Fibroblast of peridontal ligament (primary cell): Measurements from ENCODE around the gene CAMTA1.

Source experiments
- DNase-seq: peaks from one replicate; pipeline ENCODE4 v3.0.0-alpha.2; 2010; ENCODE audit errors: extremely low read depth

CAMTA1 gene

DNA sequence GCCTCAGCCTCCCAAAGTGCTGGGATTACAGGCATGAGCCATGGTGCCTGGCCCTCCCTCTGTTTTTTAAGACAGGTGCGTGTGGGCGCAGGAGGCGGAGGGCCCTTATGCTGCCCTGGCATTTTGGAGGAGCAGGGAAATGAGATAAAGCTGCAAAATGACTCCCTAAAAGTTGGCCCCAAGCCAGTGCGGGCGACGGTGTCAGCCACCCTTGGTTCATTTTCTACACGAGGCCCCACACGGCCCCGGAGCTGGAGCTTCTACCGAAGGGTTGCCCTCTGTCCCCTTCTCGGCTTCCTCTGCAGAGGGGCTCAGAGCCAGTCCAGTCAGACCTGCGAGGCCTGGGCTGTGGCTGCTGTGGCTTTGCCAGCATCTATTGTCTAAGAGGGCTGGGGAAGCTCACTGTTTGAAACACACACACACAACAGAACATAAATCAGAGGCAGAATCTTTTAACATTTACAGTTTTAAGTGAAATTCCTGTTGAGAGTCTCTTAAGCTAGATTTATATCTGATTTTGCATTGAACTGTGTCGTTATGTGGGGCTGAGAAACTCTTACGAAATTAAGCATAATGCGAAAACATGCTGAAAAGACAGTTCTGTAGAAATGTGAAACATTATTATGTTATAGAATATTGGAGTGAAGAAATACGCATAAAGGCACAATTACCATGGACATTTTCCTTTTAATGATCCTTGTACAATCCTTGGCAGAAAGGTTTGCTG is 255.9 kb downstream of the CAMTA1 start:
- no peak for DNase-seq

DNA sequence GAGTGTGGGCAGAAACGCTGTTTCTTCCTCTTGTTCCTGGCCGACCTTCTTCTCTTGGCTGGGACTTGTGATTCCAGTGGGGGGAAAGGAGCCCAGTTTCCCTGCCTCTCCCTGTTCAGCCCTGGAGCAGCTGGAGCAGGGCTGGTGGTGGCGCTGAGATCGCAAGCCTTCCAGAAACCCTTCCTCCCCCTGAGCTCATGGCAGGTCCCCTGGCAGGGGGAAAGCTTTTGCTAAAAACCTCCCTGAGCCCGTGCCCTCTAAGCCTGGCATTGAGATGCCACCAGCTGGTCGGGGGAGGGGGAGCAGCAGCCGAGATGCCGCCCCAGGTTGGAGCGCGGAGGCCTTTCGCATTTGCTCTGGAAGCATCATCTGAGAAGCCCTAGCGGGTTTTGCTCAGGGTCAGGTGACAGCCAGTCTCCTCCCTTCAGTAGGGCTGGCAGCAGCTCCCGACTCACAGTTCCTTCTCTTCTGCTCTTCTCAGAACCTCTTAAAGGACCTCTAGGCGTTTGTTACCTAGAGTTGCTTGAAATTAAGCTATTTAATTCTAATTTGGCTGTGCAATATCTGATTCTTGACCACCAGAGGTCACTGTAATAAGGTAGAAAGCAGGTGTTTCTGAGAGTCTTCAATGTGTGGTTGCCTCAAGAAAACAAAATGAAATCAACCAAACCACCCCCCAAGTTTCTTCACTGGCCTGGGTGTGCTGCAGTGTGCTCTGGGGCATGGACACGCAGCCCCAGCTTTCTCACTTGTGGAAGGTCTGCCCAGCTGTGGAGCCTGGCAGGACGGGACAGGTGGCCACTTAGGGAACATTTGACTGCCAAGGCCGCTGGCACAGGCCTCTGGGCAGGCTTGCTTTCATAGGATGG is 257.3 kb downstream of the CAMTA1 start:
- DNase-seq, result peak; percentile 48

DNA sequence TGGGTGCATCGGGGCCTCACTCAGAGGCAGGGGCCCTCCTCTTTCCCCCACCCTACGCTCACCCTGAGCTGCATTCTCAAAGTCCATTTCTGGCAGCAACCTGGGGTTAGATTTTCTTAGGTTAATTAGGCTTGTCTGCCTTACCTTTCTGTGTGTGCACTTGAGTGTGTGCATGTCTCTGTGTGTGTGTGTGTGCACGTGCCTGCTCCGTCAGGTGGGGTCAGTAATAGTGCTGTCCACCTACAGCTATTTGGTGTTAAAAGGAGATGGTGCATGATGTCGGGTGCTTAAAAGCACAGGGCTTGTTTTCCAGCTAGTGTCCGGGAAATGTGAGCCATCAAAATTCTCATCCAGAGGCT is 257.9 kb downstream of the CAMTA1 start:
- DNase-seq, result no peak

DNA sequence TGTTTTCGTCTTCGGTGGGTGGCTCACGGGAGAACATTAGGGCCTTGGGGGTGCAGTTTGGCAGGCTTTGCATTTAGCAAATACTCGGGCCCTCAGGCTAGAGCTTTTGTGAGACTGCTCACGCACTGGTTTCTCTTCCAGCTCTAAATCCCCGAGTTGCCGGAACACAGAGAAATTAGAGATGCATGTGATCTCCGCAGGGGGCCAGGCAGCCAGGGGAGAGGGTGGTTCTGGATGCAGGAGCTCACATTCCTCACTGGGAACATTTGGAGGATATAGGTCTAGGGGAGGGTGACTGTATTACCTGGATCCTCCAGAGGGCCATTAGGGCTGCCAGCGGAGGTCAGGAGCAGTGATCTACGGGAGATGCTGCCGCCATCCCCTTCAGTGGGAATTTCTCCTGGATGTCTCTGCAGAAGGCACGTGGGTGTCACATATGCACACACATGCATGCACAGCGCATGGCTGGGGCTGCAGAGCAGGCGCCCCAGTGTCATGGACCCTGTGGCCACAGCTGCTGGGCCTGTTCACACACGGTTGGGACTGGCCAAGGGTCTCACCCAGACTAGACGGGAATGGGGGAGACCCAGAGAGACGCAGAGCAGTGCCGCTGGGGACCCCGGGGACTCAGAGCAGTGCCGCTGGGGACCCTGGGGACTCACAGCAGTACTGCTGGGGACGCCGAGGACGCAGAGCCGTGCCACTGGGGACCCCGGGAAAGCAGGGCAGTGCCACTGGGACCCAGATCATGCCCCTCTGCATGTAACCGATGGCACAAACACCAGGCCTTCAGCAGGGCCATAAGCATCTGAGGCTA is 258.7 kb downstream of the CAMTA1 start:
- DNase-seq, result no peak

DNA sequence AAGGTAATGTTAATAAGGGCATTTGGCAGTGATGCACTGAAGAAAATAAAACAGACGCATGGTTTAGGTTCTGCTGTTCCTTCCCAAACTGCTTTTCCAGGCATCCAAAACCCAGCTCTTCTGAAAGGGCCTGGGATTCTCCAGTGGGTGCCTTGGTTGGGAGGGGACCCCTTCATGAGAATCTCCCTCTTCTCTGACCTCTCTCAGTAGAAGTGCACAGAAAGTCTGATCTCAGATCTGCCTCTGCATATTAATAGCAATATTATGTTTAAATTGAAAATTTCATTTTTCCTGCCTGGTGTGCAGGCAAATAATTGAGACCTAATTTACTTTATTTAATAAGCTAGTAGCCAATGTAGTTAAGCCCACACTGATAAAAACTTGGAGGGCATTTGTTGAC is 260.6 kb downstream of the CAMTA1 start:
- no peak for DNase-seq

DNA sequence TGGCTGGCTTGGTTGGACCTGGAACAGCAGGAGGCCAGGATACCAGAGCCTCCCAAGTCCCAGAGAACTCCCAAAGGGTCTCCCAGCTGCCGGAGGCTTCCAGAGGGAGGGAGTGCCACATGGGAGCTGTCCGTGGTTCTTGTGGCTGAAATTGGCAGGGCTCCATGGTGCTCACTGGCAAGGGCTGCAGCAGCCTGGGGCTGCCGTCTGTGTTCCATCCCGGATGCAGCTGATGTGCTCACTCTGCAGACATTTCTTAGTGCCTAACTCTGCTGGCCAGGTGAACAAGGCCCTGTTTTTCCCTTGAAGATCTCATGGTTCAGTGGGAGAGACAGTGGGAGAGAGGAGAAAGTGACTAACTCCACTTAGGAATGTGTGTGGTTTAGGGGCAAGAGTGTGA is 261.1 kb downstream of the CAMTA1 start:
- DNase-seq, result peak; percentile 48

DNA sequence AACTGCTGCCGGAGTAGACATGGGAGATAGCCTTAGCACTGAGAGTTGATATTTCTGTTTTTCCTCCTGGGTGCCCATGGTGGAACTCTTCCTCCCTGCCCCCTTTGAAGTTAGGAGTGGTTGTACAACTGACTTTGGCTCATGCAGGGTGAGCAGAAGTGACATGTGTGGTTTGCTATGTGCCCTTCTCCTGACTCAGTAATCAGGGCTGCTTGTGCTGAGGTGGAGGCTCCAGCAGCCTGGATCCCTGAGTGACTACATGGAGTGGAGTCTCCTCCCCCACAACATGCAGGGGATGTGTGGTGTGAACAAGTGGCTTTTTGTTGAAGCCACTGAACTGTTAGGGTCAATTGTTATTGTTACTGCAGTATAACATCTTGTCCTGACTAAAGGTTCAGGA is 261.6 kb downstream of the CAMTA1 start:
- DNase-seq, result no peak

DNA sequence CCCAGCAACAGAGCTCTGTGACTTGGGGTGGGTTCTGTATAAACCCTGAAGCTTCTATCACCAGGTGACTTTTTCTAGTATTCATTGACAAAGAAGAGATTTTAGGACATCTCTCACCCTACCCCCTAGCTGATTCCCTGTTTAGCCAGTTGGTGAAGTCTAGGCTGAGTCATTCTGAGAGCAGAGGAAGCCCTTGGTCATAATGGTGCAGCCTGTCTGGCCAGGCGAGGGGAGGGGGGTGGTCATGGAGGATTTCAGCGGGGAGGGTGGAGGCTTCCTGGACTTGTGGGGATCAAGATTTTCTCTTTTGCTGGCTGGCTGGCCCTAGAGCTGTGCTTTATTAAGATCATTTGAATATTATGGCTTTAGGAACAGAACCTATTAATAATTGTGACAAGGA is 262.6 kb downstream of the CAMTA1 start:
- DNase-seq, result no peak

DNA sequence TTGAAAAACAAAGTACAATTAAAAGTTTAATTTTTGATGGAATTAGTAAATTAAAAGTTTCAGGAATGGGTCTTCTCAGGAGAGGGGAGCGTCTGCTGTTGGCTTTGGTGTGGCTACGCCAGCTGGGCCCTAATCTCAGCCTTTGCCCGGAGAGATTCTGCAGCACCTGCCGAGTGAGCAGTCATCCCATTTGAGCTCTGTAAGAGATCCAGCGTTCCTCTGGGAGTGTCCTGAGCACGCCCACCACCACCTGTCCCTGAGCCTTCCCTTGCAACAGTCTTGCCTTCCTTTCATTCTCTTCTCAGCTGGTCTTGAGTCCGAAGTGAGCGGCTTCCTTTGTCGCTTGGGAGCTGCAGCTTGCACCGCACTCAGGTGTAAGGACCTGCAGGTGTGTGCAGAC is 263.1 kb downstream of the CAMTA1 start:
- DNase-seq, result no peak

DNA sequence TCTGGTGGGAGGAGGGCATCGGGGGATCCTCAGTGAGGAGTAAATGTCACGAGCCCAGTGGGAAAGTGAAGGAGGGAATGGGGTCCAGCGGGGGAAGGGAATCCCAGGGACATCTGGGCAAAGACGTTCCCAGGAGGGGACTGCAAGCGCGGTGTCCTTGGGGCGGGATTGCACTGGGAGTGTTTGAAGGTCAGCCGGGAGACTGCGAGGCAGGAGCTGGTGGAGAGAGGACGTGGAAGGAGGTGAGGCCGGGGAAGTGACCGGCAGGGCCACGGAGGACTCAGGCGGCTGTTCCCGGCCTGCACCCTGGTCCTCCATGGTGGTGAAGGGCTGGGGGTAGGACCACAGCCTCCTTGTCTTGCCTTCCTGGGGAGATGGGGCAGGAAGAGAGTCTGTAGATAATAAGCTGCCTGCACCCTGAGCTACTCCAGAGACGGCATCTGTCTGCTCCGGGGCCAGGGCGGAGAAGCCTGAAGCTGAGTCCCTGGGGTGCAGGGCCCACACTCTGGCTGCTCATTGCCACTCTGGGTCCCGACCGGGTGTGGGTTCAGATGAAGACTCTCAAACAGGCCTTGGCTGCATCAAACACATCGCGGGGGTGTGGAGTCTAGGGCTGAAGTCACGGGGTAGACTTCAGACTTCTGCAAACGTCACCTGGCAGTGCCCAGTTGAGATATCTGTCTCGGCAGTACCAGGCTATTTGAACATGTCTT is 264.8 kb downstream of the CAMTA1 start:
- DNase-seq, result no peak

DNA sequence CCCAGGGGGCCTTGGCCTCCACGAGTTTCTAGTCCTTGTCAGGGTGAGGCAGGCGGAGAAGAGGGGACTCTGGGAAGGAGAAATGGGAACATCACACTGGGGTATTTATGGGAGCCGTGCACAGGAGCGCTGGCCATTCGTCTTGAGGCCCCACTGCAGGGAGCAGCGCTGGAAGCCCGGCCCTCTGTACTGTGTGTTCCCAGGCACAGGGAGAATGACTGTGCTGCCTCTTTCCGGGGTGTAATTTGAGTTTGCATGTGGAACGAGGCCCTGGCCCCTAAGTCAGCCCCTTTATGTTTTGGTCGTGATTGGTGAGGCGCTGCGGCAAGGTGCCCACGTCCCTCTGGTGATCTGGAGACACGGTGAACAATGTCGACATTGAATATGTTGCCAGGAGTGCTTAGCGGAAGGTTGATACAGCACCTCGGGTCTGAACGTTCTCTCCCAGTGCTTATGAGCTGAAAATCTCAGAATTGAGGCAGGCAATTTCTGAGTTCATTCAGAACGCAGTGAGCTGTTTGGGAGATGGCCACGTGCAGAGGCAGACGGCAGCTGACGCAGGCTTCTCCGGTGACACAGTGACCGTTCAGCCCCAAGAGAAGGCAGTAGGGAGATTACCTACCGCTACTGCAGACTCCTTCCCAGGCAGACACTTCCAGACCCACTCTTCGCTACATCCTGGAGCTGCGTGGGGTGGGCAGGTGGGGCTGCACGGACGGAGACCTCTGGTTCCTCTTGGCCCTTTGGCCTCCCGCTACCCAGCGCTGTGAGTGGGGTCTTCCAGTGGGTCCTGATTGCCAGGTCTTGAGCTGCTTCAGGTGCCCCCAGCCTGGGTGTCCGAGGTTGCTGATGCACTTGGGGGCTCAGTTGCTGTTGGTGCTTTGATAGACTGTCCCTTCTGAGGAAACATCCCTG is 265.8 kb downstream of the CAMTA1 start:
- DNase-seq, result no peak

DNA sequence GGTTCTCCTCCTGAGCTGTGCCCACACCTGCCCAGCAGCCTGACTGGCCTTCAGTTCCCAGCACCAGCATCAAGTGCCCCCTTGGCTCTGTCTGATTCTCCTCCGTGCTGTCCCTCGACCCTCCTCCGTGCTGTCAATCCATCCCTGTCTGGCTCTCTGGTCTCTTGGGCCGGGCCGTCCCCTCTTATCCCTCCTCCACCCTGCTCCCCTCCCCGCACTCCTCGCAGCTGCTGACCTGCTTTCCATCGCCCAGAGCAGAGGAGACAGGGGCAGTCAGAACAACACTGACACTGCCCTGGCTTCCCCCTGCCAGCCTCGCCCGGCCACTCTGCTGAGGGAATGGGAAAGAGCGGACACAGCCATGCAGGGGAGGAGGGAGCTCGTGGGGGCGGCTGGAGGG is 267.4 kb downstream of the CAMTA1 start:
- DNase-seq, result no peak

DNA sequence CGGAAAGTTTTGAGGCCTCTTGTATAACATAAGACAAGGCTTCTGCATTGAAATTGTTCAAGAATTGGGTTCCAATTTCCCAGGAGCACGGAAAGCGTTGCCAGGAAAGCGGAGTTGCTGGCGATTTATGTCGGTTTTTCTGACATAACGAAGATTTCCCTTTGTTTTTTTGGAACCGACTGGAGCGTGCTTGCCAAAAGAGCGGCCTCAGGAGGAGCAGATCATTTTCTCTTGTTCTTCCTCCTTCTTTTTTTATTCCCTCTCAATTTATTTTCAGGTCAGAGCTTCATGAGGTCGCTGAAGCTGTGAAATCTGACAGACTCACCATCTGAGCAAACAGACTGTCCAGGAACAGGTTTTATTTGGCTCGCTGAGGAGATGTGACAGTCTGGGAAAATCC is 275.5 kb downstream of the CAMTA1 start:
- DNase-seq, result no peak

DNA sequence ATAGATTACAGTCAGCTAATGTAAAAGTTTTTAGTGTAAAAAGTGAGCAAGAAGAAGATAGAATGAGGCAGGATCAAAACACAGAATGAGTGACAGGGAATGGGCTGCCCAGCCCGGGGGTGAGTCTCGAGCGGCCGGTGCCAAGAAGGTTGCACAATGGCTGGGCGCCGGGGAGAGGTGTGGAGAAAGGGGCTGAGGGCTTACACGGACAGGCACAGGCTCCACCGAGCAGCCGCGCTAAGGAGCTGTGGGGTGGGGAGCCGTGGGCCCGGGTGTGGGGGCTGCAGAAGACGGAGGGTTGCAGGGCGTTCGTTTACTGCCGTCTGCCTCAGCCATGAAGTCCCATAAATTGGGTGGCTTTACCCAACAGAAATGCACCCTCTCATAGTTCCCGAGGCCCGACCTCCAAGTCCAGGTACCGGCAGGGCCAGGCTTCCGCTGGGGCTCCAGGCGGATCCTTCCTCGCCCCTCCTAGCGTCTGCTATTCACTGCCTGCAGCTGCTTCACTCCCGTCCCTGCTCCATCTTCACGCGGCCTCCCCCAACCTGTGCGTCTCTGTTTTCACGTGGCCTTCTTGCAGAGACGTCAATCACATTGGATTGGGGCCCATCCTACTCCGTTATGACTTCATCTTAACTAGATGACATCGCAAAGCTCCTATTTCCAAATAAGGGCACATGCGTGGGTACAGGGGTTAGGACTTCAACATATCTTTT is 277.2 kb downstream of the CAMTA1 start:
- DNase-seq, result no peak

DNA sequence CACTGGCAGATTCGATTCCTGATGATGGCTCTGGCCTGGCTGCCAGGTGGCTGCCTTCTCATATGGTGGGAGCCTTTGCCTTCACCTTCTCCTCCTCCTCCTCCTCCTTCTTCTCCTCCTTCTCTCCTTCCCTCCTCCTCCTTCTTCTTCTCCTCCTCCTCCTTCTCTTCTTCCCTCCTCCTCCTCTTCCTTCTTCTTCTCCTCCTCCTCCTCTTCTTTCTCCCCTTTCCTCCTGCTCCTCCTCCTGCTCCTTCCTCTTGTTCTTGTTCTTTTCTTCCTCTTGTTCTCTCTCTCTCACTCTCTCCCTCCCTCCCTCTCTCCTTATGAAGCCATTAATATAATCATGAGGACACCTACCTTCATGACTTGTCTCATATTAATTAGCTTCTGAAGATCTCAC is 278.7 kb downstream of the CAMTA1 start:
- DNase-seq, result no peak

DNA sequence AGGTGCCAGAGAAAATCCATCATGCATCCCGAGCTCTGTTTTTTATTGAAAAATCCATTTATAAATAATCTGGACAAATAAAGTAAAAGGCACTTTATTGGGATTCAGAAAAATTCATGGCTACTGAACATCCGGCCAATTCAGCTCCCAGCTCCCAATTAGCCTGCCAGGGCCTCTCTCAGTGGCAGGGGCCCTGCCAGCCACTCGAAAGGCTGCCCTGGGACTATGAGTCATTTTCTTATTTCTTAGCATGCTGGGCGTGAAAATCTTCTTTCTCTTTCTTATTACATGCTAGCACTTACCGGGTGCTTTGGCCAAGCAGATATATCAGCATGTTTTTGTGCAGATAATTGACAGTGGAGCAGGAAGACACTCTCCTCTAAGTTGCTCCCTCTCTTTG is 283.3 kb downstream of the CAMTA1 start:
- no peak for DNase-seq

DNA sequence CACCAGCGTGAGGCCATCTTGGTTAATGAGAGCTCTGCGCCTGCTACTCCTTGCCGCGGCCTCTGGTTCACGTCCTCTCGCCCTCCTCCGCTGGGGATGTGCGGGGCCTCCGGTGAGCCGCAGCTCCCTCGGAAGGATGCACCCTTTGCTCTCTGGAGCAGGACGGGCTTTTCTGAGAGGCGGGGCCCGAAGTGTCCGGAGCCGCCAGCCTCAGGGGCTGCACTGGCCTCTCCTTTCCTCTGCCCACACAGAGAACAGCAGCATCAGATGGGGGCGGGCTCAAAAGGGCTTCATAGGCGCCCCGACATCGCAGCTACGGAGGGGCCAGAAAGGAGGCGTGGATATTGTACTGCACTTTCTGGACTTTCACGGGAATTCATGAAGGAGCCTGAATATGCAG is 284.7 kb downstream of the CAMTA1 start:
- DNase-seq, result no peak

DNA sequence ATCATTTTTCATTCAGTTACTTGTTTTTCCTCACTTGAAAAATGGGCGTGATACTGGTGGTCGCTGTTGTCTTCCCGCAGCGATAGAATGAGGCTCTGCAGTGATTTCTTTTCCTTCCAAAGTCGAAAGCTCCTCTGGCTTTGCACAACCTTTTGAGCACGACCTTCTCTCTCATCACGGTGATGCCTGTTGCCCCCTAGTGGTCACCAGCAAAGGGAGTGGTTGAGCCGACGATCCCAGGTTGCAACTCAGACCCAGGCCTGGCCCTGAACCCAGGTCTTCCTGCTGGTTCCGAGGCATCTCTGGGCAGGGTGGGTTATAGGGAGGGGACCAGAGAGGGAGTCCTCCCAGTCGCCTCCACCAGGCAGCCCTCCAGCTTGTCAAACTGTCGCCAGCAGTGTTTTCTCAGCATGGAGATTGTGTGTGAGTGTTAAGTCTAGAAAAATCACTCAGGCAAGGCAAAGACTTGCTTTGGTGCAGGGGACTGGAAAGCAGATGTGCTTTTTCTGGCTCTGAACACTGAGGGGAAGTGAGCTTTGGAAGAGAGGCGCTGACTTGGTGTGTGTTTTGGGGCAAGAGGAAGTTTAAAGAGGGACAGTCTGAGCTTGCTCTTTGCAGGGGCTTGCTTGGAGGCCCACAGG is 285.3 kb downstream of the CAMTA1 start:
- peak; percentile 68 for DNase-seq

DNA sequence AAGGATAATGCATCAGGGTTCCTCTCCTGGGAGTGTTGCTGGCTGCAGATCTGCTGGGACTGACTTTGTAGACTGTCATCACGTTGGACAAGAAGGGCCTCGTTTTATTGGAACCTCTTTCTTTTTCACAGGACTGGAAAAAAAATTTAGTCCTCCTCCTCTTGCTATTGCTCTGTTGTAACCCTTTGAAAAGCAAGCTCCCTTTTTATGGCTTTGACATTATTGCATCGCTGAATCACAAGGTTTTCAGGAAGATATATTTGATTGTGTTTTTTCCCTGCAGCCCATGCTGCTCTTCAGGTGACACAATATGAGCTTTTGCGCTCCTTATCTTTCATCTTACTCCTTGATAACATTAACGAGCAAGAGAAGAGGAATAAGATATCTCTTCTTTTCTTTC is 290.9 kb downstream of the CAMTA1 start:
- DNase-seq, result no peak

DNA sequence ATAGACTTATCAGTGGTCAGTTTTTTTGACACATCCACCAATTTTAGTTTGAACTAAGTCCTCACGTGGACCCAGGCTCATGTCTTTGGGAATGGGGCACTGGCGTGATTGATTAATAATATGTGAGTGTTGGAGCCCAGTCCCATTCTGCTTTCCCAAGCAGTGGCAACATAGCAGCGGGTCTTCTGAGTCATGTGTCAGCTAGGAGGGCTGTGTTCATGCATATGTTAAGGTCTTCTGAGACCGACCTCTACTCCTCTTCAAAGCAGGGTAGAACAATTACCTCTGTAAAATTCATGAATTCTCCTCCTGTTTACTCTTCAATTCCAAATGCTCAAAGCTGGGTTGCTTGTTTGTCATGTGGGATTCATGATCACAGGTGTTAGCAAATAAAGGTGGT is 291.3 kb downstream of the CAMTA1 start:
- DNase-seq, result no peak
